ENCODE measurements around the gene MED9.

MED9 gene

GRCh38 chr17:17491546-17491988 is 14.8 kb downstream of the MED9 start:
- TF ChIP-seq CTCF (IDR thresholded peaks at IDR 0.05) (no peak), ZFX (IDR thresholded peaks at IDR 0.05; ENCODE audit: borderline replicate concordance) (no peak)
- peak overlapping the region; percentile 41 for H3K27ac ChIP-seq

GRCh38 chr17:17492085-17492484 is 15.3 kb downstream of the MED9 start:
- H3K27ac ChIP-seq: peak overlapping the region; percentile 41
- TF ChIP-seq ZFX (IDR thresholded peaks at IDR 0.05; ENCODE audit: borderline replicate concordance) (no peak), CTCF (IDR thresholded peaks at IDR 0.05) (no peak)

GRCh38 chr17:17492571-17492970 is 15.8 kb downstream of the MED9 start:
- TF ChIP-seq ZFX (IDR thresholded peaks at IDR 0.05; ENCODE audit: borderline replicate concordance) (no peak), CTCF (IDR thresholded peaks at IDR 0.05) (no peak)
- peak overlapping the region; percentile 41; the same call in 1 of the 2 replicates for H3K27ac ChIP-seq

- no peak overlapping the region; the same call in 1 of the 2 replicates for H3K27ac ChIP-seq
These were observed 16.6 kb downstream of the MED9 start for GRCh38 chr17:17493249-17493985.

GRCh38 chr17:17493986-17494466 is 17.2 kb downstream of the MED9 start:
- TF ChIP-seq ZFX (IDR thresholded peaks at IDR 0.05; ENCODE audit: borderline replicate concordance): no peak
- TF ChIP-seq CTCF (IDR thresholded peaks at IDR 0.05): no peak
- no peak overlapping the region; the same call in 1 of the 2 replicates for H3K27ac ChIP-seq

More at GRCh38 chr17:17493249-17493985, 16.6 kb downstream of the MED9 start:
- TF ChIP-seq CTCF (IDR thresholded peaks at IDR 0.05) (no peak), ZFX (IDR thresholded peaks at IDR 0.05; ENCODE audit: borderline replicate concordance) (no peak)

GRCh38 chr17:17494499-17494869 is 17.7 kb downstream of the MED9 start:
- H3K27ac ChIP-seq: no peak overlapping the region; the same call in 1 of the 2 replicates
- no peak for TF ChIP-seq ZFX (IDR thresholded peaks at IDR 0.05; ENCODE audit: borderline replicate concordance)
- no peak for TF ChIP-seq CTCF (IDR thresholded peaks at IDR 0.05)

- no peak overlapping the region; the same call in 1 of the 2 replicates for H3K27ac ChIP-seq
- no peak for TF ChIP-seq ZFX (IDR thresholded peaks at IDR 0.05; ENCODE audit: borderline replicate concordance)
- peak; percentile 16; the same call in 1 of the 2 replicates for TF ChIP-seq CTCF (IDR thresholded peaks at IDR 0.05)
These were observed 18.2 kb downstream of the MED9 start for GRCh38 chr17:17494870-17495535.
